ENCODE results near the gene FAM83B.
"Not testable (repeated sequence)": the region's sequence is repeated elsewhere in the genome, so short reads cannot be mapped to it uniquely, and the experiment has no call there.

GRCh38 chr6:54979161-54979560 lies 132.6 kb downstream of the FAM83B start:
- TF ChIP-seq EZH2 (IDR thresholded peaks at IDR 0.05); POLR2AphosphoS5 (IDR thresholded peaks at IDR 0.05; ENCODE audit: borderline replicate concordance, low read depth, low read length); FOXP2 (optimal IDR thresholded peaks at IDR 0.05; ENCODE audit: control extremely low read depth, extremely low read length, insufficient read depth): not testable (repeated sequence)

All from SK-N-MC (cell line).